ENCODE results near the gene MMP19. TPM values are rescaled to one million over a fixed set of nuclear protein-coding genes. Genes with fewer than 3 reads are reported as not detected.

The MMP19 gene
- total RNA-seq = 1 to 10 TPM; 1.7 to 6.6 (median 5.0) TPM
- long read RNA-seq, donor 1, partial matches to known transcripts = 1 of 2 reads
- long read RNA-seq, donor 1, other reads (novel, unspliced or antisense) = 1 of 2 reads
- long read RNA-seq, donor 2, partial matches to known transcripts = 3 of 6 reads
- long read RNA-seq, donor 2, other reads (novel, unspliced or antisense) = 1 of 6 reads

- intact Hi-C loops (cut with DNase I, micrococcal nuclease) = no loop called here
- ATAC-seq = peak; percentile 54
- TF ChIP-seq, protein P1, sequence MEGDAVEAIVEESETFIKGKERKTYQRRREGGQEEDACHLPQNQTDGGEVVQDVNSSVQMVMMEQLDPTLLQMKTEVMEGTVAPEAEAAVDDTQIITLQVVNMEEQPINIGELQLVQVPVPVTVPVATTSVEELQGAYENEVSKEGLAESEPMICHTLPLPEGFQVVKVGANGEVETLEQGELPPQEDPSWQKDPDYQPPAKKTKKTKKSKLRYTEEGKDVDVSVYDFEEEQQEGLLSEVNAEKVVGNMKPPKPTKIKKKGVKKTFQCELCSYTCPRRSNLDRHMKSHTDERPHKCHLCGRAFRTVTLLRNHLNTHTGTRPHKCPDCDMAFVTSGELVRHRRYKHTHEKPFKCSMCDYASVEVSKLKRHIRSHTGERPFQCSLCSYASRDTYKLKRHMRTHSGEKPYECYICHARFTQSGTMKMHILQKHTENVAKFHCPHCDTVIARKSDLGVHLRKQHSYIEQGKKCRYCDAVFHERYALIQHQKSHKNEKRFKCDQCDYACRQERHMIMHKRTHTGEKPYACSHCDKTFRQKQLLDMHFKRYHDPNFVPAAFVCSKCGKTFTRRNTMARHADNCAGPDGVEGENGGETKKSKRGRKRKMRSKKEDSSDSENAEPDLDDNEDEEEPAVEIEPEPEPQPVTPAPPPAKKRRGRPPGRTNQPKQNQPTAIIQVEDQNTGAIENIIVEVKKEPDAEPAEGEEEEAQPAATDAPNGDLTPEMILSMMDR (IDR thresholded peaks at IDR 0.05) = no peak
- Histone ChIP-seq H3K4me1 (ENCODE audit: low read depth) (no peaks in the 10 kb centered on the region), H3K9me3 (no peaks in the 10 kb centered on the region), H3K4me3 (no peak within 1 kb of the TSS), H3K36me3 (ENCODE audit: low read depth) (no peaks in the 10 kb centered on the region)
- no peak for DNase-seq
Measured at GRCh38 chr12:55842681-55843429, at the start of gene MMP19. MMP19 (minus strand) TSS chr12:55842936; CDS start chr12:55842830, 106 bp downstream.

GRCh38 chr12:55891310-55891709 lies 48.6 kb upstream of the MMP19 start:
- intact Hi-C loops (cut with DNase I, micrococcal nuclease) = no loop called here

DNA sequence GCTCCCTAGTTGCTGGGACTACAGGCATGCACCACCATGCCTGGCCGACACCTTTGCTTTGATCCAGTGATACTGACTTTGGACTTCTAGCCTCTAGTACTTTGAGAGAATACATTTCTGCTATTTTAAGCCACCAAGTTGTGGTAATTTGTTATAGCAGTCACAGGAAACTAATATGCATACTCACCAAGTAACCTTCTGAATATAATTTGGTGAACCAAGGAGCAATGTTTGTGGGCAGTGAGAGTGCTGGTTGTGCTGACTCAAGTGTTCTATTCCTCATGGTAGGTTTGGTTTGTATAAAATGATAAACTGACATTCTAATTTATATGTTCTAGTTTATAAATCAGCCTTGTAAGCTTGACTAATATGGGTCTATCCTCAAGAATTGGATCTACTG lies 42.4 kb upstream of the MMP19 start:
- Histone ChIP-seq H3K9me3 (no peaks in the 10 kb centered on the region), H3K36me3 (ENCODE audit: low read depth) (no peaks in the 10 kb centered on the region), H3K4me3 (no peak overlapping the region), H3K4me1 (ENCODE audit: low read depth) (no peaks in the 10 kb centered on the region)
- ATAC-seq (no peak), DNase-seq (no peak)
- TF ChIP-seq, protein P1 (IDR thresholded peaks at IDR 0.05) = no peak
- intact Hi-C loops (cut with DNase I, micrococcal nuclease) = no loop called here

More at GRCh38 chr12:55891310-55891709, 48.6 kb upstream of the MMP19 start:
- Histone ChIP-seq H3K4me1 (ENCODE audit: low read depth) (no peaks in the 10 kb centered on the region), H3K9me3 (no peaks in the 10 kb centered on the region), H3K36me3 (ENCODE audit: low read depth) (no peaks in the 10 kb centered on the region), H3K4me3 (no peak overlapping the region)
- TF ChIP-seq, protein P1 (IDR thresholded peaks at IDR 0.05) = no peak
- ATAC-seq (no peak), DNase-seq (no peak)

DNA sequence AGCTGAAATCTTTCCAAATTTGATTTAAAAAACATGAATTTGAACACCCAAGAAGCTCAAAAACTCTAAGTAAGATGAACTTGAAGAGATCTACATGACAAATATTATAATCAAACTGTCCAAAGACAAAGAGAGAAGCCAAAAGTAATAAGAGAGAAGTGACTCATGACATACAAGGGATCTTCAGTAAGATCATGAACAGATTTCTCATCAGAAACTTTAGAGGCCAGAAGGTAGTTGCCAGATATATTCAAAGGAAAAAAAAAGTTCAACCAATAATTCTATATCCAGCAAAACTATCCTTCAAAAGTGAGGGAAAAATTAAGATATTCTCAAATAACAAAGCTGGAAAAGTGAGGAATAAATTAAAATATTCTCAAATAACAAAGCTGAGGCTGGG lies 35.1 kb upstream of the MMP19 start:
- H3K4me1 ChIP-seq (ENCODE audit: low read depth) = no peaks in the 10 kb centered on the region
- intact Hi-C loops (cut with DNase I, micrococcal nuclease) = no loop called here
- ATAC-seq (no peak), DNase-seq (no peak)
- TF ChIP-seq, protein P1 (IDR thresholded peaks at IDR 0.05) = no peak
- H3K36me3 ChIP-seq (ENCODE audit: low read depth) = no peaks in the 10 kb centered on the region
- H3K9me3 ChIP-seq = peaks cover 7% of the 10 kb centered on the region
- H3K4me3 ChIP-seq = no peak overlapping the region

- TF ChIP-seq, protein P1 (IDR thresholded peaks at IDR 0.05) = no peak
- no peaks in the 10 kb centered on the region for H3K4me1 ChIP-seq (ENCODE audit: low read depth)
- H3K4me3 ChIP-seq = no peak overlapping the region
- no peak for DNase-seq
- intact Hi-C loops (cut with DNase I, micrococcal nuclease) = no loop called here
- no peak for ATAC-seq
- no peaks in the 10 kb centered on the region for H3K36me3 ChIP-seq (ENCODE audit: low read depth)
- H3K9me3 ChIP-seq = peaks cover 7% of the 10 kb centered on the region
Measured at GRCh38 chr12:55875704-55876467, 33.1 kb upstream of the MMP19 start.

Data from mucosa of descending colon (tissue), 3 donors.